ENCODE results near the gene SWSAP1. TPM values are rescaled to one million over a fixed set of nuclear protein-coding genes. Genes with fewer than 3 reads are reported as not detected.

The SWSAP1 gene
- total and polyA plus RNA-seq, 2 of the 8 experiments (the other 6 are each of a cell fraction or from before 2014, with no cell fraction given), result 3.1 to 5.2 TPM

GRCh38 chr19:11399667-11400066 lies 25.2 kb downstream of the SWSAP1 start:
- TF ChIP-seq POU5F1 (IDR thresholded peaks at IDR 0.05; ENCODE audit: low read depth, low read length) (no peak), SP2 (IDR thresholded peaks at IDR 0.05; ENCODE audit: low read length) (no peak), RBBP5 (IDR thresholded peaks at IDR 0.05; ENCODE audit: borderline replicate concordance, low read depth, low read length) (no peak), TAF7 (optimal IDR thresholded peaks at IDR 0.05; ENCODE audit: borderline replicate concordance, low read depth, low read length) (no peak), KDM1A (IDR thresholded peaks at IDR 0.05; ENCODE audit: borderline replicate concordance, low read length) (no peak), EP300 (IDR thresholded peaks at IDR 0.05; ENCODE audit: borderline replicate concordance in 1 of 2, low read depth in 2 of 2, low read length in 2 of 2) (no peak), CBX8 (IDR thresholded peaks at IDR 0.05; ENCODE audit: borderline replicate concordance, low read depth, low read length) (no peak), KDM5A (IDR thresholded peaks at IDR 0.05; ENCODE audit: low read length) (no peak), POLR2AphosphoS5 (IDR thresholded peaks at IDR 0.05; ENCODE audit: low read depth, low read length) (no peak), NRF1 (IDR thresholded peaks at IDR 0.05; ENCODE audit: low read depth, low read length) (no peak), BACH1 (IDR thresholded peaks at IDR 0.05; ENCODE audit: low read length) (no peak)
- Histone ChIP-seq H2BK120ac (replicated peaks; ENCODE audit: low read depth, low read length) (no peak overlapping the region), H3K79me2 (ENCODE audit: control insufficient read depth in 1 of 2, insufficient read depth in 2 of 2, low read length in 2 of 2) (no peaks in the 10 kb centered on the region), H3K79me1 (ENCODE audit: low read depth, low read length) (no peaks in the 10 kb centered on the region), H3K23me2 (ENCODE audit: low read depth, low read length) (peaks cover 2% of the 10 kb centered on the region; the same call in 1 of the 2 replicates), H2BK12ac (ENCODE audit: low read depth, low read length) (no peak overlapping the region), H3K27me3 (replicated peaks in 1 of 4; ENCODE audit: control insufficient read depth in 3 of 4, extremely low read depth in 1 of 4, insufficient read depth in 3 of 4, low read length in 3 of 4) (no peaks in the 10 kb centered on the region), H3K4me3 (ENCODE audit: extremely low read depth in 1 of 4, insufficient read depth in 2 of 4, low read depth in 3 of 4, low read length in 4 of 4) (no peak overlapping the region), H3K14ac (ENCODE audit: insufficient read length) (no peak overlapping the region), H3K9ac (replicated peaks in 1 of 4; ENCODE audit: extremely low read depth in 1 of 4, low read depth in 3 of 4, low read length in 3 of 4) (no peak overlapping the region), H2BK5ac (ENCODE audit: low read depth, low read length) (no peak overlapping the region), H3K4me2 (ENCODE audit: insufficient read depth in 1 of 2, low read depth in 2 of 2, low read length in 2 of 2) (no peak overlapping the region), H2AFZ (ENCODE audit: low read length) (no peak overlapping the region), H2BK15ac (ENCODE audit: low read length) (no peak overlapping the region), H3K18ac (ENCODE audit: extremely low read depth, low read length) (no peak overlapping the region), H3K4me1 (replicated peaks in 1 of 4; ENCODE audit: control insufficient read depth in 3 of 4, insufficient read depth in 4 of 4, low read length in 3 of 4) (peaks cover 0 to 2% (median 0%) of the 10 kb centered on the region in 4 experiments; a peak in 1 of 7 replicates), H3K4ac (replicated peaks; ENCODE audit: insufficient read length, low read depth, low read length) (no peak overlapping the region), H4K8ac (ENCODE audit: extremely low read depth, insufficient read depth, low read length) (no peak overlapping the region), H2AK5ac (ENCODE audit: low read depth, low read length) (no peak overlapping the region), H4K20me1 (replicated peaks in 1 of 2; ENCODE audit: control insufficient read depth in 1 of 2, insufficient read depth in 2 of 2, low read length in 2 of 2) (no peaks in the 10 kb centered on the region), H3K27ac (ENCODE audit: low read depth, low read length) (no peak overlapping the region), H2BK20ac (ENCODE audit: low read length) (no peak overlapping the region), H3K9me3 (ENCODE audit: insufficient read depth in 2 of 2, low read depth in 1 of 2, low read length in 1 of 2) (no peaks in the 10 kb centered on the region), H4K91ac (replicated peaks; ENCODE audit: insufficient read length, low read length) (no peak overlapping the region), H3K23ac (ENCODE audit: insufficient read length) (no peak overlapping the region), H3K56ac (replicated peaks; ENCODE audit: insufficient read length, low read depth, low read length) (no peak overlapping the region), H3K36me3 (ENCODE audit: control insufficient read depth in 2 of 4, insufficient read depth in 4 of 4, low read length in 3 of 4) (peaks cover 0 to 28% (median 10%) of the 10 kb centered on the region in 4 experiments; a peak in 7 of 8 replicates), H4K5ac (ENCODE audit: insufficient read length, low read depth, low read length) (no peak overlapping the region)
- WGBS, 2 experiments (ENCODE audit: extremely low coverage in 1 of 2, insufficient coverage in 1 of 2, insufficient read length in 1 of 2, insufficient replicate concordance in 2 of 2, low coverage in 1 of 2, low lambda C conversion rate in 2 of 2, missing lambda C conversion rate in 1 of 2), result 90% methylated on average over 9 of the region's 9 CpGs; no CpG with 5 or more reads in 1 of the 2 experiments
- FAIRE-seq (no peak), DNase-seq (ENCODE audit: low read depth in 1 of 2, low spot score in 2 of 2) (no peak)
- ChIA-PET CTCF (ENCODE audit: partially characterized antibody) (interaction anchor here (1.1 to 3.5 kb wide), 3 partner anchors 9 to 19 kb away, joined by 3 to 11 read pairs (median 11); partner anchors contain the start of gene EPOR), POLR2A (ENCODE audit: partially characterized antibody) (interaction anchor here (1.2 to 2.0 kb wide), 3 partner anchors 9 to 37 kb away, joined by 3 to 6 read pairs (median 6); no protein-coding TSS in a partner anchor)
